Activated naive CD4-positive, alpha-beta T cell treated with anti-CD3 and anti-CD28 coated beads for 36 hours (primary cell): ENCODE results near the gene MCM8. TPM values are rescaled to one million over a fixed set of nuclear protein-coding genes. Genes with fewer than 3 reads are reported as not detected.

Experiments
- CTCF ChIA-PET: fragments of 350-600 bp; sonication (Branson Sonifier 250); formaldehyde crosslinking; loops from one replicate; lab custom pipeline; 2021; ENCODE audit warnings: antibody characterized with exemption; lab: Charles Lee
- DNase-seq: peaks from one replicate; pipeline ENCODE4 v3.0.0-alpha.2; 2020
- H3K27ac Mint-ChIP-seq: one replicate; pipeline ENCODE4 v1.8.0; 2021; ENCODE audit warnings: mild to moderate bottlenecking, mixed read lengths
- H3K27me3 Mint-ChIP-seq: one replicate; pipeline ENCODE4 v1.8.0; 2021; ENCODE audit warnings: low read depth, mixed read lengths
- H3K36me3 Mint-ChIP-seq: one replicate; pipeline ENCODE4 v1.8.0; 2021; ENCODE audit warnings: low read depth, mixed read lengths
- H3K4me1 Mint-ChIP-seq: one replicate; pipeline ENCODE4 v1.8.0; 2021; ENCODE audit warnings: low read depth, mixed read lengths
- H3K4me3 Mint-ChIP-seq: one replicate; pipeline ENCODE4 v1.8.0; 2021; ENCODE audit warnings: mild to moderate bottlenecking, moderate library complexity, mixed read lengths
- H3K9me3 Mint-ChIP-seq: one replicate; pipeline ENCODE4 v1.8.0; 2021; ENCODE audit warnings: mixed read lengths
- intact Hi-C: fragments of 100-400 bp; cut with micrococcal nuclease; formaldehyde crosslinking; loops from one replicate; pipeline ENCODE4 v1.15.1; 2023
- total RNA-seq, 2 experiments: library from RNA; stranded (reverse); gene quantifications; one replicate each; pipeline ENCODE4 v1.2.3, GENCODE V29; 2021

MCM8 gene
- total RNA-seq, 2 experiments from 2014 or later = 49.6 to 50.3 TPM

DNA sequence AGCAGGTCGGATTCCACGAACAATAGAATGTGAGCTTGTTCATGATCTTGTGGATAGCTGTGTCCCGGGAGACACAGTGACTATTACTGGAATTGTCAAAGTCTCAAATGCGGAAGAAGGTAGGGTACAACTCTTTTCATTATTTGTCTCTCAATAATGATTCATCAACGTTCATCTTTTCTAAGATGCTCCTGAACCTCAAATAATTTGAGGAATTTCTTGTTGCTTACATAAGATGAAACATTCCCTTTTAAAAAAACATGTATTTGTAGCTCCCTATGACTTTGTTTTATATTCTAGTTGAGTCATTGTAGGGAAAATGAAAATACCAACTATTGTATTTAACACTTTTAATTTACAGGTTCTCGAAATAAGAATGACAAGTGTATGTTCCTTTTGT is 17.0 kb downstream of the MCM8 start:
- peaks cover 49% of the 10 kb centered on the region for H3K36me3 Mint-ChIP-seq
- CTCF ChIA-PET = no interaction called here
- H3K9me3 Mint-ChIP-seq = no peaks in the 10 kb centered on the region
- no peaks in the 10 kb centered on the region for H3K4me1 Mint-ChIP-seq
- H3K27ac Mint-ChIP-seq = no peak overlapping the region
- H3K27me3 Mint-ChIP-seq = no peaks in the 10 kb centered on the region
- intact Hi-C loops = no loop called here
- DNase-seq = no peak
- no peak overlapping the region for H3K4me3 Mint-ChIP-seq

DNA sequence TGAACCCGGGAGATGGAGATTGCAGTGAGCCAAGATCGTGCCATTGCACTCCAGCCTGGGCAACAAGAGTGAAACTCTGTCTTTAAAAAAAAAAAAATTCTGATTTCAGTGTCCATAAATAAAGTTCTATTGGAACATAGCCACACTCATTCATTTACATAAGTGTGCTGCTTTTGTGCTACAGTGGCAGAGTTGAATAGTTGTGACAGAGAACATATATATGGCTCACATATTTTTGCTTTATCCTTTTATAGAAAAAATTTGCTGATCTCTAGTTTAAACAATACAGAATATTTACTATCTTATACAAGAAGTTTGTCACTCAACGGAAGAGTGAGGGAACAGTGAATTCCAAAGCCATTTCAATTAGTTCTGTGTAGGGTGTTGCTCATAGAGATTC is 18.0 kb downstream of the MCM8 start:
- no peak overlapping the region for H3K4me3 Mint-ChIP-seq
- H3K27ac Mint-ChIP-seq = no peak overlapping the region
- no peaks in the 10 kb centered on the region for H3K27me3 Mint-ChIP-seq
- H3K4me1 Mint-ChIP-seq = no peaks in the 10 kb centered on the region
- DNase-seq = no peak
- intact Hi-C loops = no loop called here
- peaks cover 52% of the 10 kb centered on the region for H3K36me3 Mint-ChIP-seq
- no peaks in the 10 kb centered on the region for H3K9me3 Mint-ChIP-seq
- CTCF ChIA-PET = no interaction called here

DNA sequence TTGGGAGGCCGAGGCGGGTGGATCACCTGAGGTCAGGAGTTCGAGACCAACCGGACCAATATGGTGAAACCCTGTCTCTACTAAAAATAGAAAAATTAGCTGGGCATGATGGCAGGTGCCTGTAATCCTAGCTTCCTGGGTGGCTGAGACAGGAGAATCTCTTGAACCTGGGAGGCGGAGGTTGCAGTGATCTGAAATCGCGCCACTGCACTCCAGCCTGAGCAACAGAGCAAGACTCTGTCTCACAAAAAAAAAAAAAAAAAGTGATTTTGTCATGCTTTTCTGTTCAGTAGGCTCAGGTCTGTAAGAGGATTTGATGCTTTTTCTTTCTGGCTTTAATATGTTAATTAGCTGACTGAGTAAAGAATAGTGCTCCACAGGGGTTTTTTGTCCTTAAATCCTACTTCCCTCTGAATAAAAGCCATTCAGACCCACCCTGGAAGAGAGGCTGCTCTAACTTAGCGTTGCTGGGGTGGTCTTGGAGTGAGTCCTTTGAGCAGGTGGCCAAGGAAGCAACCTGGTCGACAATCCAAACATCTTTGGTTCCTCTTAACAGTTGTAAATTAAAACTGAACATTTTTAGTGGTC is 19.0 kb downstream of the MCM8 start:
- Mint-ChIP-seq H3K36me3 (peaks cover 50% of the 10 kb centered on the region), H3K4me3 (no peak overlapping the region), H3K27me3 (no peaks in the 10 kb centered on the region), H3K27ac (no peak overlapping the region), H3K4me1 (no peaks in the 10 kb centered on the region), H3K9me3 (no peaks in the 10 kb centered on the region)
- DNase-seq = no peak
- CTCF ChIA-PET = interaction anchor here (0.6 to 1.7 kb wide), 3 partner anchors 18 to 400 kb away, joined by 3 to 4 read pairs (median 3); partner anchors contain the start of gene MCM8
- intact Hi-C loops = no loop called here

DNA sequence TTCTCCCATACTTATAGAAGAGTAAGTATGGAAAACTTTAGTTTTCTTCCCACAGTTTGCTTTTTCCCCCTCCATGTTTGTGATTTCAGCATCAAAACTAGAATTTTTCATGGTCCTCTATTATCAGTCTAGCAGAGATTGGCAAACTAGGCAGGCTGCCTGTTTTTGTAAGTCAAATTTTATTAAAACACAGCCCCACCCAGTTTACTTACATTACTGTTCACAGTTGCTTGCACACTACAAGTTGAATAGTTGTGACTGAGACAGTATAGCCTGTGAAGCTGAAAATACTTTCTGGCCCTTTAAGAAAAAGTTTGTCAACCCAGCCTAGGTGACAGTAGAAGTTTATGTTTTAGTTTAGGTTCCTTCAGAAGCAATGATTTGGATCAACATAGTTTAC is 19.5 kb downstream of the MCM8 start:
- H3K36me3 Mint-ChIP-seq = peaks cover 48% of the 10 kb centered on the region
- no peak overlapping the region for H3K27ac Mint-ChIP-seq
- intact Hi-C loops = no loop called here
- H3K27me3 Mint-ChIP-seq = no peaks in the 10 kb centered on the region
- DNase-seq = no peak
- CTCF ChIA-PET = interaction anchor here (0.6 to 1.7 kb wide), 3 partner anchors 19 to 400 kb away, joined by 3 to 4 read pairs (median 3); partner anchors contain the start of gene MCM8
- H3K4me3 Mint-ChIP-seq = no peak overlapping the region
- H3K9me3 Mint-ChIP-seq = no peaks in the 10 kb centered on the region
- no peaks in the 10 kb centered on the region for H3K4me1 Mint-ChIP-seq

DNA sequence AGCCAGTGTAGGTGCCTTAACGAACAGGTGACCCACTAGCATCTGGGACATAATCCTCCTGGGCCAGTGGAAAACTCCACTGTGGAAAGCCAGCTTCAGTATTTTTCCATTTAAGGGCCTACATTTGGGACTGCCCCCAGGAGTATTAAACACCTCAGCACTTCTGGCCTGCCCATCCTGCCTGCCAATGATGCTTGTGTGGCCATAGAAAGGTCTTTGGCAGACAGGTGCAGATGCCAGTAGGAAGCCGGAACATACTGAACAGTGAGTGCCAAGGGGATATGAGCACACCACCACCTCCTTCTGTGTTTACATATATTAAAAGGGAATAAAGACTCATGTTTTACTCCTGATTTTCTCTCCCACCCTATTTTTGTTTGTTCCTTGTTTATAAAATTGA is 19.9 kb downstream of the MCM8 start:
- Mint-ChIP-seq H3K27ac (no peak overlapping the region), H3K4me3 (no peak overlapping the region), H3K36me3 (peaks cover 46% of the 10 kb centered on the region), H3K4me1 (no peaks in the 10 kb centered on the region), H3K9me3 (no peaks in the 10 kb centered on the region), H3K27me3 (no peaks in the 10 kb centered on the region)
- intact Hi-C loops = no loop called here
- DNase-seq = no peak
- CTCF ChIA-PET = interaction anchor here (0.7 to 1.7 kb wide), 2 partner anchors 19 to 754 kb away, joined by 3 read pairs; partner anchors contain the start of gene MCM8

DNA sequence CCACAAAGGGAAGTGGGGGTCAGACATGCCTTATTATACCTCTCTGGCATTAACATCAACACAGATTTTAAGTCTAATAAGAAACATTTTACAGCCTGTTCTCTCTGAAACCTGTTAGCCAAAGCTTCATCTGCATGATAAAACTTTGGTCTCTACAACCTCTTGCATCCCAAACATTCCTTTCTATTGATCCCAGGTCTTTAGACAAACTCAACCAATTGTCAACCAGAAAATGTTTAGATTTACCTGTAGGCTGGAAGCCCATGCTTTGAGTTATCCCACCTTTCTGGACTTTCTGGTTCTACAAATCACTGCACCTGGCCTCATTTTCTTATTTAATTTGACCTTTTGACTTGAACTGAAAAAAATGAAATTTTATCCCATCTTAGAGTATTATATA is 20.8 kb downstream of the MCM8 start:
- Mint-ChIP-seq H3K27ac (no peak overlapping the region), H3K9me3 (no peaks in the 10 kb centered on the region), H3K4me3 (no peak overlapping the region), H3K36me3 (peaks cover 42% of the 10 kb centered on the region), H3K27me3 (no peaks in the 10 kb centered on the region), H3K4me1 (no peaks in the 10 kb centered on the region)
- intact Hi-C loops = no loop called here
- no peak for DNase-seq
- CTCF ChIA-PET = interaction anchor here (0.7 to 1.7 kb wide), 2 partner anchors 20 to 755 kb away, joined by 3 read pairs; partner anchors contain the start of gene MCM8

DNA sequence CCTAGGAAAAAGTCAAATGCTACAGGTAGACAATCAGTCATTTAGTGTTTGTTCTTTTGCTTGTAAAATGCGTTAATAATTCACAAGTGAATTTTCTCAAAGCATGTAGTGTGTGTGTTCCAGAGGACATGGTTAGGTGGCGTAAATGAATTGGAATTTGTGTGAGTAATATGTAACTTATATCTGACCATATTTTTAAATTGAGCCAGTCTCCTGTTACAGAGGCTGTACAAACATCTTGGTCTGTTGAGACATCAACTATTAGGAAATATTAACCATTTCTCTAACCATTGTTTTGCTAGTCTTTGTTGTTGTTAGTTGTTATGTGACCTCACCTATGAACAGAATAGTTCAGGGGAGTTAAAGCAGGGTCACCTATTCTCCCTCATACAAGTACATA is 22.7 kb downstream of the MCM8 start:
- Mint-ChIP-seq H3K4me1 (no peaks in the 10 kb centered on the region), H3K27me3 (no peaks in the 10 kb centered on the region), H3K36me3 (peaks cover 46% of the 10 kb centered on the region), H3K4me3 (no peak overlapping the region), H3K9me3 (no peaks in the 10 kb centered on the region), H3K27ac (no peak overlapping the region)
- CTCF ChIA-PET = no interaction called here
- intact Hi-C loops = no loop called here
- no peak for DNase-seq

DNA sequence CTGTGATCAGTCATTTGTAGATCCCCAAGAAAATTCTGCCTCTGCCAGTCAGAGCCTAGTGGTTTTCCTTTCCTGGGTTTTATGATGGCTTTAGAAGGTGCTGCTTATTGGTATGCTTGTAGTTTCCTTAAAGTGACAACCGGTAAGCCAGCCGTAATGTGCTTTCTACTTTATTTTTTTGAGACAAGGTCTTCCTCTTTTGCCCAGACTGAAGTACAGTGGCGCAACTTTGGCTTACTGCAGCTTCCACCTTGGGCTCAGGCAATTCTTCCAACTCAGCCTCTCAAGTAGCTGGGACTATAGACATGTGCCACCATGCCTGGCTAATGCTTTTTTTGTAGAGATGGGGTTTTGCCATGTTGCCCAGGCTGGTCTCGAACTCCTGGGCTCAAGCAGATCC is 23.5 kb downstream of the MCM8 start:
- no peak for DNase-seq
- Mint-ChIP-seq H3K36me3 (peaks cover 51% of the 10 kb centered on the region), H3K4me3 (no peak overlapping the region), H3K4me1 (no peaks in the 10 kb centered on the region), H3K27ac (no peak overlapping the region), H3K9me3 (no peaks in the 10 kb centered on the region), H3K27me3 (no peaks in the 10 kb centered on the region)
- CTCF ChIA-PET = interaction anchor here (0.5 kb wide), 1 partner anchor 9 kb away, joined by 3 read pairs; no protein-coding TSS in a partner anchor
- intact Hi-C loops = no loop called here

DNA sequence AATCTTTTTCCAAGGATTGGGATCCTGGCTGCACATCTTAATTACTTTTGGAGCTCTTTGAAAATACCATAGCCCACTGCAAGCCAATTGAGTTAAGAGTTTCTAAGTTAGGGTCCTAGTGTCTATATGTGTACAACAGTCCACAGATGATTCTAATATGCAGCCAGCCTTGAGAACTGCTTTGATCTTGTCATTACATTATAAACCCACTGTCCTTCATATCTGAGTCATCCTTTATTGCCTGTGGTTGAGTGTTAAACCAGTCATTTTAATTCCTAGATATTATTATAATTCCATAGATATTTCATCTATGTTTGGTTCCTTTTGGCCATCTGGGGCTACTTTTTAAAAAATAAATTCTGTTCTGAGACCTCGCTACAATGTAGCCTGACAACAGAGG is 24.1 kb downstream of the MCM8 start:
- intact Hi-C loops = no loop called here
- H3K27me3 Mint-ChIP-seq = no peaks in the 10 kb centered on the region
- CTCF ChIA-PET = interaction anchor here (0.5 kb wide), 1 partner anchor 9 kb away, joined by 3 read pairs; no protein-coding TSS in a partner anchor
- H3K36me3 Mint-ChIP-seq = peaks cover 55% of the 10 kb centered on the region
- H3K9me3 Mint-ChIP-seq = no peaks in the 10 kb centered on the region
- H3K27ac Mint-ChIP-seq = no peak overlapping the region
- H3K4me3 Mint-ChIP-seq = no peak overlapping the region
- DNase-seq = no peak
- no peaks in the 10 kb centered on the region for H3K4me1 Mint-ChIP-seq

DNA sequence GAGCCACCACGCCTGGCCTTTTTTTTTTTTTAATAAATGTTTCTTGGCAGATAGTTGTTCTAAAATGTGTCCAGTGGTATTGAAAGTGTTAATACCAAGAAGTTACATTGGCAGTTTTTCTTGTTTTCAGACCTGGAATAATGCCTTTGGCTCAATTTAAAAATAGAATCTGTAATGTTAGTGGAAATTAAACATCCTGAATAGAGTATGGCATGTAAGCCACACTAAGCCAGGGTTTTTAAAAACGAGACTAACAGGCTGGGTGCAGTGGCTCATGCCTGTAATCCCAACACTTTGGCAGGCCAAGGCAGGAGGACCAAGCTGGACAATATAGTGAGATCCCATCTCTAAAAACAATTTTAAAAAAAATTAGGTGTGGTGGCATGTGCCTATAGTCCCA is 25.3 kb downstream of the MCM8 start:
- peaks cover 52% of the 10 kb centered on the region for H3K36me3 Mint-ChIP-seq
- no peak overlapping the region for H3K27ac Mint-ChIP-seq
- CTCF ChIA-PET = no interaction called here

DNA sequence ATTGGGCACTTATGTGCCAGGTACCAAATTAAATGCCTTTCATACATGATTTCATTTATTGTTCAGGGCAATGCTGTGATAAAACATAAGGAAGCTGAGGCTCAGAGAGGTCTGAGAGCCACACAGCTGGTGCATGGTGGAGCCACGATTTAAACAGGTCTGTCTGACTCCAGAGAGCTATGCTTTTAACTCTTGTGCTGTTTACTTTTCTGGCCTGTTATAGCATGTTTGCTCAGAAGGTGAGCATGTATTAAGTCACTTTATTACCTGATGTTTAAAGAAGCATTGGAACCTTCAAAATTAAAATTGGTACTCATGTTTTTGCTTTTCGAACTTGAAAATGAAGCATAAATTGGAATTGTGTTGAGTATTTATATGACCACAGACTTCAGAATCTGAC is 26.8 kb downstream of the MCM8 start:
- H3K27me3 Mint-ChIP-seq = no peaks in the 10 kb centered on the region
- H3K4me1 Mint-ChIP-seq = no peaks in the 10 kb centered on the region
- CTCF ChIA-PET = interaction anchor here (1.1 to 1.6 kb wide), 2 partner anchors 12 to 14 kb away, joined by 3 read pairs; no protein-coding TSS in a partner anchor
- H3K4me3 Mint-ChIP-seq = no peak overlapping the region
- DNase-seq = no peak
- no peak overlapping the region for H3K27ac Mint-ChIP-seq
- peaks cover 55% of the 10 kb centered on the region for H3K36me3 Mint-ChIP-seq
- no peaks in the 10 kb centered on the region for H3K9me3 Mint-ChIP-seq
- intact Hi-C loops = no loop called here

More for the DNA sequence above, 25.3 kb downstream of the MCM8 start:
- H3K4me1 Mint-ChIP-seq = no peaks in the 10 kb centered on the region
- intact Hi-C loops = no loop called here
- H3K27me3 Mint-ChIP-seq = no peaks in the 10 kb centered on the region
- no peak overlapping the region for H3K4me3 Mint-ChIP-seq
- no peaks in the 10 kb centered on the region for H3K9me3 Mint-ChIP-seq
- DNase-seq = no peak

DNA sequence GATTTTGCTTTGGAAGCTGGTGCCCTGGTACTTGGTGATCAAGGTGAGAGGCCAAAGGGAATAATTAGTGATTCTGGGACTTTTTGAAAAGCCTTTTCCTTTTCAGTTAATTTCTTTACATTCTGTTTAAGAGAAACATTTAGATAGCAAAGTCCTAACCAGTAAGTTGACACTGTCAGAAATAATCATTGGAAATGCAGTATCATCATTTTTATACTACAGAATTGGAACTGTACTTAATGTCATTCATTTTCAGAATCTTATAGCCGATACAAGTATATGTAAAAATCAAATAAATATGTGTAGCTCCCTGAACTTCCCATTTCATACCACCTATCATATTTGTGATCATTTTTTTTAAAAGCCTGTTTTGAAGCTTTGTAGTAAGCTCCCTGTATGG is 27.5 kb downstream of the MCM8 start:
- no peak for DNase-seq
- Mint-ChIP-seq H3K9me3 (no peaks in the 10 kb centered on the region), H3K27me3 (no peaks in the 10 kb centered on the region), H3K27ac (no peak overlapping the region), H3K4me3 (no peak overlapping the region), H3K4me1 (no peaks in the 10 kb centered on the region), H3K36me3 (peaks cover 52% of the 10 kb centered on the region)
- CTCF ChIA-PET = interaction anchor here (0.5 to 1.6 kb wide), 3 partner anchors 11 to 369 kb away, joined by 3 read pairs; no protein-coding TSS in a partner anchor
- intact Hi-C loops = no loop called here

DNA sequence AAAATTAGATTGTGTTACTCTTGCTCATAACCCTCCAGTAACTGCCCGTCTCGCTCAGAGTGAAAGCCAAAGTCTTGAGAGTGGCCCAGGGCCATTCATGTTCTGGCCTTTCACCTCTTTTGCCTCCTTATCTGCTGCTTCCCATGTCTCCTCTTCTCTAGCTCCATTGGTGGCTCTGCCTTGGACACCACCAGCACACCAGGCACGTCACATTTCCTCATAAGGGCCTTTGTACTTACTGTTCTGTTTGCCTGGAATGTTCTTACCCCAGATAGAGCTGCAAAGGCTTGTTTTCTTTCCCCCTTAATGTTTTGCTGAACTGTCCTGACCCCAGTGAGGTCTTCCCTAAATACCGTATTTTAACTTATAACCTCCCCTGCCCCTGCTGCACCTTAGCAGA is 29.3 kb downstream of the MCM8 start:
- Mint-ChIP-seq H3K4me3 (no peak overlapping the region), H3K27ac (no peak overlapping the region), H3K36me3 (peaks cover 45% of the 10 kb centered on the region), H3K27me3 (no peaks in the 10 kb centered on the region), H3K9me3 (no peaks in the 10 kb centered on the region), H3K4me1 (no peaks in the 10 kb centered on the region)
- CTCF ChIA-PET = no interaction called here
- intact Hi-C loops = no loop called here
- no peak for DNase-seq
